Measurements from ENCODE around the gene ERFL. TPM values are rescaled to one million over a fixed set of nuclear protein-coding genes. Genes with fewer than 3 reads are reported as not detected.
"Not testable (repeated sequence)": the region's sequence is repeated elsewhere in the genome, so short reads cannot be mapped to it uniquely, and the experiment has no call there.

ERFL gene
- total RNA-seq, 1 donor from 2014 or later, result 0.10 TPM

GRCh38 chr19:41877916-41878905 is 50.0 kb downstream of the ERFL start:
- no peak for DNase-seq

GRCh38 chr19:41876847-41877832 is 51.1 kb downstream of the ERFL start, which contains the start of gene CD79A:
CD79A (plus strand) TSS chr19:41877279; CDS start chr19:41877305, 26 bp downstream.
- DNase-seq, result no peak

- not testable (repeated sequence) for DNase-seq
Observed at GRCh38 chr19:41875973-41876372, 52.3 kb downstream of the ERFL start.

- DNase-seq, result no peak
Observed at GRCh38 chr19:41872775-41873647, 55.2 kb downstream of the ERFL start.

GRCh38 chr19:41872384-41872774 is 55.9 kb downstream of the ERFL start:
- no peak for DNase-seq

GRCh38 chr19:41871573-41872383 is 56.5 kb downstream of the ERFL start:
- DNase-seq, result no peak

- DNase-seq, result no peak
Observed at GRCh38 chr19:41870401-41870873, 57.8 kb downstream of the ERFL start.

- DNase-seq, result no peak
Observed at GRCh38 chr19:41869374-41869955, 58.8 kb downstream of the ERFL start.

GRCh38 chr19:41868989-41869300 is 59.3 kb downstream of the ERFL start:
- DNase-seq, result no peak

GRCh38 chr19:41868120-41868988 is 59.9 kb downstream of the ERFL start:
- no peak for DNase-seq

GRCh38 chr19:41866284-41866683 is 62.0 kb downstream of the ERFL start:
- no peak for DNase-seq

GRCh38 chr19:41864374-41864773 is 63.9 kb downstream of the ERFL start:
- DNase-seq, result no peak

- DNase-seq, result no peak
Observed at GRCh38 chr19:41863209-41863931, 64.9 kb downstream of the ERFL start.

GRCh38 chr19:41862445-41862986 is 65.7 kb downstream of the ERFL start:
- no peak for DNase-seq

GRCh38 chr19:41861846-41862245 is 66.4 kb downstream of the ERFL start:
- DNase-seq, result no peak

- DNase-seq, result no peak
Observed at GRCh38 chr19:41861116-41861768, 67.0 kb downstream of the ERFL start.

GRCh38 chr19:41860419-41861115 is 67.7 kb downstream of the ERFL start:
- DNase-seq, result no peak

All from skin of body (tissue), 2 donors.